HPDE6-E6E7 (cell line): ENCODE data around the gene EPB41L2.
A peak's percentile ranks its signal among the peaks of the same experiment; 100 is the strongest.

ENCODE experiments used
- DNase-seq: peaks from one replicate; pipeline ENCODE4 v3.0.0; 2011; ENCODE audit warnings: missing footprints; ENCODE audit errors: extremely low spot score

The EPB41L2 gene

GRCh38 chr6:130975325-130975724 lies 87.7 kb downstream of the EPB41L2 start:
- DNase-seq = peak; percentile 14

GRCh38 chr6:130973521-130974277 lies 89.3 kb downstream of the EPB41L2 start:
- no peak for DNase-seq

- DNase-seq = no peak
These were observed 91.5 kb downstream of the EPB41L2 start for GRCh38 chr6:130971504-130971903.

GRCh38 chr6:130970839-130971410 lies 92.1 kb downstream of the EPB41L2 start:
- DNase-seq = no peak

GRCh38 chr6:130969791-130970491 lies 93.1 kb downstream of the EPB41L2 start:
- no peak for DNase-seq

GRCh38 chr6:130969166-130969565 lies 93.9 kb downstream of the EPB41L2 start:
- no peak for DNase-seq

- DNase-seq = no peak
These were observed 94.6 kb downstream of the EPB41L2 start for GRCh38 chr6:130968476-130968875.

- no peak for DNase-seq
These were observed 95.3 kb downstream of the EPB41L2 start for GRCh38 chr6:130967502-130968445.

- no peak for DNase-seq
These were observed 96.6 kb downstream of the EPB41L2 start for GRCh38 chr6:130966344-130966980.

- no peak for DNase-seq
These were observed 97.4 kb downstream of the EPB41L2 start for GRCh38 chr6:130965656-130966055.

GRCh38 chr6:130964808-130965604 lies 98.0 kb downstream of the EPB41L2 start:
- DNase-seq = no peak

GRCh38 chr6:130964289-130964688 lies 98.8 kb downstream of the EPB41L2 start:
- DNase-seq = no peak

- DNase-seq = no peak
These were observed 100.1 kb downstream of the EPB41L2 start for GRCh38 chr6:130962966-130963365.

GRCh38 chr6:130961148-130961547 lies 101.9 kb downstream of the EPB41L2 start:
- DNase-seq = no peak

GRCh38 chr6:130959951-130960350 lies 103.1 kb downstream of the EPB41L2 start:
- DNase-seq = no peak

- DNase-seq = no peak
These were observed 104.6 kb downstream of the EPB41L2 start for GRCh38 chr6:130958468-130958867.

GRCh38 chr6:130955755-130956154 lies 107.3 kb downstream of the EPB41L2 start:
- DNase-seq = no peak

GRCh38 chr6:130949553-130949952 lies 113.5 kb downstream of the EPB41L2 start:
- DNase-seq = no peak

GRCh38 chr6:130947464-130947863 lies 115.6 kb downstream of the EPB41L2 start:
- DNase-seq = no peak

GRCh38 chr6:130946076-130946475 lies 117.0 kb downstream of the EPB41L2 start:
- no peak for DNase-seq
